ENCODE results near the gene CRTAC1.

GRCh38 chr10:97818572-97818971, 211.8 kb downstream of the CRTAC1 start:
- TF ChIP-seq POLR2AphosphoS5 (IDR thresholded peaks at IDR 0.05; ENCODE audit: borderline replicate concordance, low read depth, low read length) (no peak), FOXP2 (optimal IDR thresholded peaks at IDR 0.05; ENCODE audit: control extremely low read depth, extremely low read length, insufficient read depth) (no peak), EZH2 (IDR thresholded peaks at IDR 0.05) (no peak)

All from SK-N-MC (cell line).